Skin epidermis (tissue), 12 donors: ENCODE data around the gene HOXD11.

Experiments used
- H3K27ac ChIP-seq, 21 experiments: fragments of 200-600 bp; sonication (generic) in 11 of 21; one replicate each; pipeline ENCODE4 v1.5.0; 2020; ENCODE audit warnings: mild to moderate bottlenecking in 3 of 21, inconsistent platforms in 2 of 21, moderate library complexity in 2 of 21
- H3K4me3 ChIP-seq, 7 experiments: fragments of 200-600 bp; sonication (generic) in 2 of 7; one replicate each; pipeline ENCODE4 v1.5.0; 2020; ENCODE audit warnings: inconsistent platforms in 2 of 7, mild to moderate bottlenecking in 2 of 7, moderate library complexity in 1 of 7

HOXD11 gene

DNA sequence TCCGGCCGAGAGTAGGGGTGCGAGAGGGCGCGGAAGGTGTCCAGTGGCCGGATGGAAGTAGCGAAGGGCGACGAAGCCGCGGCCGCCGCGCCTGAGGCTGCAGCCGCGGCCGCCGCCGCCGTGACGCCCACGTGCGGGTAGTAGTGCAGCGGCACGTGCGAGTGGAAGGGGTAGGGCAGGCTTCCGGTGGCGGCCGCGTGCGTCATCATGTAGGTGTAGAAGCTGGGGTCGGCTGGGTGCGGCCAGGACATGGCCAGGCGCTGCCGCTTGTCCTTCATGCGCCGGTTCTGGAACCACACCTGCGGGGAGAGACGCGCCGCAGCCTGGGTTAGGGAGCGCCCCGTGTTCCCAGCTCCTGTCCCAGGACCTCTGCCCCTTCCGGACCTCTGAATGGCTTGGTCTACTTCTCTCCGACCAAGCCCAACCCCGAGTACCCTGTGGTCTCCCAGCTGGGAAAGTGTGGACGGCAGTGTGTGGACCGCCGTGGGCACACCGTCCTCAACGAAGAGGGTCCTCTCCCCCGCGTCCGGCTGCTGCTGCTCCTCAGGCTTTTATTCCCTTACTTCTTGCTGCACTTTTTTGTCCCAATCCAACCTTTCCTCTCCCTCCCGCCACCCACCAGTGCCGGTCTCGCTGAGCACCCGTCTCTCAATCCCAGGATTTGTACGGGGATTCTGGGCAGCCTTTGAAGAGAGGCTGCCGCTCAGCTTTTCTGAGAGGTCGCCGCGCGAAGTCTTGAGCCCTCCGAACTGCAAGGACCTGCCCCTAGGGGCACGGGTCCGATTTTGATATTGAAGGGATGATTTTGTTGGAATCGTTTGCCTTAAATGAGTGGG lies 26.3 kb upstream of the HOXD11 start:
- Histone ChIP-seq H3K4me3 (peak overlapping the region in 1 of 7 experiments; percentile 22), H3K27ac (no peak overlapping the region)

DNA sequence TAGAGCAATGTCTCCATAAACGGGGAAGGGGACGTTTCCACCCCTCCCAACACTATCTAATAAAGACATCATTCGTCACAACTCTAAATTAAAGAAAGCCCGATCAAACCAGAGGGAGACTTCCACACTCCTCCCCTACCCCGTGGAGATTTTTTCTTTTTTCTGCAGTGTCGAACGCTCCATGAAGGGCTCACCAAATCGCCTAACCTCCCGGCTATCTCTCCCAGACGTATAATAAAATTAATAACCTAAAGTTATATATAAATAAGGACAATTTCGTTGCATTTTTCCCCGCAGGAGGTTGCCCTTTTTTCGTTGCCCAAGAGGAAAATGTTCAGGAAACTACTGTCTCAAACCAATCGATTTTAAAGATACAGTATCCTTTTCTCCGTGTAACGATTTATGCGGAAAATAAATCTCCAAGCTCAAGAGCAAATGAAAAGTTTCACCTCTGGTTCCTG lies 25.7 kb upstream of the HOXD11 start:
- Histone ChIP-seq H3K4me3 (no peak overlapping the region), H3K27ac (no peak overlapping the region)

DNA sequence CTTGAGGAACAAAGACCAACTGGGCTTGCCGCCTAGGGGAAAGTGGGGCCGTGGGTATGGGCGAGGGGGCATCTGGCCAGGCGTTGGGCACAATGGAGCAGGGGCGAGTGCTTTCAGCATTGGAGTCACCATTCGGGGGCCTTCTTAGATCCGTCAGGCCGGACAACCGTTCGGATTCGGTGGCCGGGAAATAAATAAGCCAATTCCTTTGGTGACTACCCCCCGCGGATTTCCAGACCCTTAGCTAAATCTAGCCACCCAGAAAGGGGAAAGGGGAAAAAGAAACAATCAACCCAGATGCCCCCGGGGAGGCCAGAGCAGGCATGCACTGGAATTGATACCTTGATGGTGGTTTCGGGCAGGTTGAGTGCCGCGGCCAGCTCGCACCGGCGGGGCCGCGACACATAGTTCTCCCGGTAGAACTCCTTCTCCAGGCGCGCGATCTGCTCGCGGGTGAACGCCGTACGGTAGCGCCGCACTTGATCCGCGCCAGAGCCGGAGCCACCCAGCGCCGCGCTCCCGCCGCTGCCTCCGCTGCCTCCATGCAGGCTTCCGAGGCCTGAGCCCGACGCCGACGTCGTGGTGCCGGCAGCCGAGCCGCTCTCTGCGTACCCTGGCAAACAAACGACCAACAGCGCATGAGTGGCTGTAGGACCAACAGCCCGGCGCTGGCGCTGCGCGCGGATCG lies 25.1 kb upstream of the HOXD11 start:
- no peak overlapping the region for H3K4me3 ChIP-seq
- H3K27ac ChIP-seq = no peak overlapping the region

DNA sequence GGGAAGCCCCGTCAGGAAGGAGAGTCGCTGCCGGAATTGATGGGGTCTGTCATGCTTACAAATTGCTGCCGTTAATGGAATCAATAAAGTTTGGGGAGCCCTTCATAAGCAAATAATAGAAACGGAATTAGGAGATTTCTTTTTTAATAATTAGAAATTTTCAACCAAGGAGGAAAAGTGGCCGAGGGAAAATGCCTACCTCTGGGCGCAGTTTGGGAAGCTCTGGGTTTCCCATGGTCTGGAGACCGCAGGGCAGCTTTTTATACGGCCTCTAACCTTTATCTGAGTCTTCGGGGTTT lies 24.6 kb upstream of the HOXD11 start:
- no peak overlapping the region for H3K27ac ChIP-seq
- H3K4me3 ChIP-seq = no peak overlapping the region

DNA sequence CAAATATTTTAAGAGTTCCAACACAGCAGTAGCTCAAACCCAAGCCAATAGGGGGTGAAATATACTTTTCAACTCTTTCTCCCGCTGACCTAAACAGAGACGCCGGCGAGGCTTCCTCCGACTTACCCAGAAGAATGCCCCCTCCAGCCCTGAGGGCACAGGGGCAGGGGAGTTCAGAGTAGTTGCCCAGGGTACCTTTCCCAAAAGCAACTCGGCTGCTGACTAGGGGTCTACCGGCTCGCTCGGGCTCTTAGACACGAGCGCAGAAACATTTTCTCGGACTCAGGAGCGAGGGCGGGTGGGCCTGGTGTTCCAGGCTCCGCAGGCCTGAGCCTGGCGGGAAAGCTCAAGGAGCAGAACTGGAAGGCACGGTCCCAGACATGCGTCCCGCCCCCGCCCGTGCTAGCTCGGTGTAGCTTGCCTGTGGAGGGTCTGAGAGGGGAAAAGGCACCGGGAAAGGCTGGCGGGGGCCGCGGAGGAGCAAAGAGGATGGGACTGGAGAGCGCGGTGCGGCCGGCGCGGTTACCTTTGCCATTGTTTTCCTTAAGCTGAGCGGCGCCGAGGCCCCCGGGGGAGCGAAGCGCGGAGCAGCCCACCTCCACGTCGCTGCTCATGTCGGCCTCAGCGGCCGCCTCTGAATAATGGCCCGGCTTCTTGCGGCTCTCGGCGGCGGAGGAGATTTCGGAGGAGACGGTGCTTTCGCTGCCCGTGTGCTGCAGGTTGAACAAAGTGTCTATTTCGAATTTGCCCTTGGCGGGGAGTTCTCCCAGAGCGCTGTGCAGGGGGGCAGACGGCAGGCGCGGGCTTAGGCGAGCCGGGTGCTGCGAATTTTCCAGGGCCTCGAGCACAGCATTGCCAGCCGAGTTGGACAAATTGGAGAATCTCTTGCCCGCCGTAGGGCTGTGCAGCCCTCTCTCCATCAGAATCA lies 24.0 kb upstream of the HOXD11 start:
- H3K4me3 ChIP-seq = no peak overlapping the region
- H3K27ac ChIP-seq = no peak overlapping the region

DNA sequence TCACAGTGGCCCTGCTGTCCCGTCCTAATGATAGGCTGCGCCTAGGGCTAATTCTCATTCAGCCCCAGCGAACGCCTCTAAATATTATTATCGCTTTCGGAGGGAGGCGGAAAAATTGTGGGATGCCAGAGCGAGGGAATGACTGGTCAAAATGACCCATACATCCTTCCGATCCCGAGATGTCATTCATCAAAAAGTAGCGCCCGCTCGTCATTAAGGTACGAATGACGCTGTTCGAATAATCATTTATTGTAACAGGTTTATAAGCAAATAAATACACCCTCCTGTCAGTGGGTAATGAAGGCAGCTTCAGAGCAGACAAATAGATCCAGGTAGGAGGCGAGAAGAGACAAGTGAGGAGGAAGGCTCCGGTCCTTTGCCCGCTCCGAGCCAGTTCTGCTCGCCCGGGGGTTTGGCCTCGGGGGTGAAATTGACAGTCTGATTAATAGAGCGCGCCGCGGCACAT lies 23.3 kb upstream of the HOXD11 start, which contains the start of gene EVX2:
TSS of gene EVX2 (minus strand) at position 167 of the 466 bp plus-strand sequence. CDS start 186 bp downstream, outside the sequence.
- Histone ChIP-seq H3K27ac (no peak within 1 kb of the TSS), H3K4me3 (no peak within 1 kb of the TSS)

DNA sequence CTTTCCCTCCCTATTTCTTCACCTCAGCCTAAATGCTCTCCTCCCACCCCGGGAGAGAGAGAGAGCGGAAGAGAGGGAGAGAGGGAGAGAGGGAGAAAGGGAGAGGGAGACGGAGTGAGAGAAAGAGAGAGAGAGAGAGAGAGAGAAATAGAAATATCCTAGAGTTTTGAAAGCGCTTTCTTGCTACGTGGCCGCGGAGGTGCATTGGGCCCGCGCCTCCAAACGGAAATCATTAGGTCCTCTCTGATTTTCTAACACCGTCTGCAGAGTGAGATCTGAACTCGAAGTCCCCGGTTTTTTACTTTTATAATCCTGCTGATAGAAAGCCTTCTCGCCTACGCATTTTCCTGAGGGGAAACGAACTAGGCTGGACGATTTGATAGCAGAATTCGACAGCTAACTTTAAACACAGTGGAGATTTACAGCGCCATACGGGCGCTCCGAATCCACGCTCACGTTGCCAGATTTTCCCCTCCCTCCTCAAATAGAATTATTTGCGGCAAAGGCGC lies 22.4 kb upstream of the HOXD11 start:
- no peak overlapping the region for H3K27ac ChIP-seq
- H3K4me3 ChIP-seq = no peak overlapping the region

DNA sequence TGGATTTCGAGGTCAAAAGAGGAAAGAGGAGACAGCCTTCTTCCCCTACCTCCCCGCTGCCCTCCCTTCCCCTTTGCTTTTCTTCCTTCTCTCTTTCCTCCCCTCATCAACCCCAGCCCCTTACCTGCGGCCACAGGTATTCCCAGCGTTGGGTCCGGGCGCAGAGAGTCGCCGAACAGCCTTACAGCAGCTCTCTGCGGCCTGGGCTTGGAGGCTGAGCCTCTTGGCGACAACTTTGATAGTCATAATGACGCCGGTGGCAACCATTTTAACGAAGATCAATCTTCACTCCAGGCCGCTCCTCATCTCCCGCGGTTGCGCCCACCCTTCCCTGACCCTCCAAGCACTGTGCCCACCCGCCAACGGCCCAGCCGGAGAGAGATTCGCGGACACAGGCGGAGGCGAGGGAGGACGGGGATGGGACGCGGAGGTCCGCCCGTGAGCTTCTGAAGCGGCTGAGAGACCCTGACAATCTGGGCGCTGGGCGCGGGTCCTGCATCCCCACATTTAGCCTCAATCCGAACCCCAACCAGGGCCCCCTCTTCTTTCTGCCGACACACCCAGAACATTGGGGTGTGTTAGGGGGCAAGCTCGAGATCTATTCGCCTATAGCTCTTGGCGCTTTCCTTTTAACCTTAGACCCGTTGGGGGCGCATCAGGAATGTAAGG lies 21.8 kb upstream of the HOXD11 start:
- H3K27ac ChIP-seq = no peak overlapping the region
- H3K4me3 ChIP-seq = no peak overlapping the region

DNA sequence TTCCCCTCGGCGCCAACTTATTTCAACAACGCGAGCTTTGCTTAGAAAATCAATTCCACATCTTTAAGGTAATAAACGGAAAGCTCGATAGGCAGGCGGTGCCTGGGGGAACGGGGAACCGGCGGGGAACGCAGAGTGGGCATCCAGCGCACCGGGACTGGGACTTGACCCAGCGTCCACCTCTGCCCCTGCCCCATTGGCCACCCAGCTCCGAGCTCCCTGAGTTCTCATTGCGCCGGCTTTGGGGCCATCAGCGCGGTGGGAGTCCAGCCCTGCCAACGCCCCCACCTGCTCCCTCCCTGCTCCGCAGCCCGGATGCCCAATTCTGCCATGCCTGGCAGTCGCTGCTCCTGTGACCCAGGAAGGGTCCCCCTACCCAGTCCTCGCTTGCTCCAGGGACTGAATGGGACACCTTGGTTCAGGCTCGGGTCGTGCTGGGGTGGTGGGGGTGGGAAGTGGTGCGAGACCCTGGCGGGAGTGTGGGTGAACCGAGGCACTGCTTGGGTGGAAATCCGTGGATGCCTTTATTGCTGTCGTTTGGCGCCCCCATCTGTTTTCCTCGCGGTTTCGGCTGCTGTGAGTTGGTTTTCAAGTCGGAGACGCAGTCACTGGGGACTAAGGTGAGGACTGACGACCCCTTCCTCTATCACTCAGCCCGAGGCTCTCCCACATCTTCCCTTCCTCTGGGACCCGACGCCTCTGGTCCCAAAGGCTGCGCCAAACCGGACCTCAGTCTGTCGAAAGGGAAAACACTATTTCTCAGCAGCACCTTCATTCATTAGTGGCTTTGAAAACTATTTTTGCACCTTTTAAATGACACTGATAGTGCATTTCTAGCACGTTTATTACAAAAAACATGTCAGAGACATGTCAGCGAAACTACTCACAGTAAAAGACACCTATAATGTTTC lies 21.0 kb upstream of the HOXD11 start:
- Histone ChIP-seq H3K27ac (no peak overlapping the region), H3K4me3 (no peak overlapping the region)

DNA sequence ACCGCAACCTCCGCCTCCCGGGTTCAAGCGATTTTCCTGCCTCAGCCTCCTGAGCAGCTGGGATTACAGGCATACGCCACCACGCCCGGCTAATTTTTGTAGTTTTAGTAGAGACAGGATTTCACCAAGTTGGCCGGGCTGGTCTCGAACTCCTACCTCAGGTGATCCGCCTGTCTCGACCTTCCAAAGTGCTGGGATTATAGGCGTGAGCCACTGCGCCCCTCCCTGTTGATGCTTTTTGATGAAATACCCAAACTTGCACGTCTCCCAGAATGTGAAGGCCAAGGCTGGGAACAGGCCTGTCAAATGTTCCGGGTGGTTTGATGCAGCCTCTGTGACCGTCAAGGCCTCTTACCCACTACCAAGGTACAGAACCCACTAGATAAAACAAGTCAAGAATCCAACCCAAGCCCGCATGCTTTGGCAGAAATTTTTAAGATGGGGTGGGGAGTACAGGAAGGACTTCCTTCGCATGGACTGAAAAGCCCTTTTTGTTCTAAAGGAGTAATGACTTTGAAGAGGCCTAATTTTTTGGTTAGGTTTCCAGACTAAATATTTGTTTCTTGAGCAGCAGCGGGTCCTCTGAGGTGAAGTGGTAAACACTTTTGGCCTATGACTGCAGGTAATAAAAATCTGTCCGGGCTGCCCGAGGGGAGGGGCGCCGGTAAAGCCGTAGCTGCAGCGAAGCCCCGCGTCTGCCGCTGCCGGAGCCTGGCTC lies 19.6 kb upstream of the HOXD11 start:
- no peak overlapping the region for H3K27ac ChIP-seq
- peak overlapping the region in 3 of 7 experiments; percentile 1 to 17 (median 6) for H3K4me3 ChIP-seq

DNA sequence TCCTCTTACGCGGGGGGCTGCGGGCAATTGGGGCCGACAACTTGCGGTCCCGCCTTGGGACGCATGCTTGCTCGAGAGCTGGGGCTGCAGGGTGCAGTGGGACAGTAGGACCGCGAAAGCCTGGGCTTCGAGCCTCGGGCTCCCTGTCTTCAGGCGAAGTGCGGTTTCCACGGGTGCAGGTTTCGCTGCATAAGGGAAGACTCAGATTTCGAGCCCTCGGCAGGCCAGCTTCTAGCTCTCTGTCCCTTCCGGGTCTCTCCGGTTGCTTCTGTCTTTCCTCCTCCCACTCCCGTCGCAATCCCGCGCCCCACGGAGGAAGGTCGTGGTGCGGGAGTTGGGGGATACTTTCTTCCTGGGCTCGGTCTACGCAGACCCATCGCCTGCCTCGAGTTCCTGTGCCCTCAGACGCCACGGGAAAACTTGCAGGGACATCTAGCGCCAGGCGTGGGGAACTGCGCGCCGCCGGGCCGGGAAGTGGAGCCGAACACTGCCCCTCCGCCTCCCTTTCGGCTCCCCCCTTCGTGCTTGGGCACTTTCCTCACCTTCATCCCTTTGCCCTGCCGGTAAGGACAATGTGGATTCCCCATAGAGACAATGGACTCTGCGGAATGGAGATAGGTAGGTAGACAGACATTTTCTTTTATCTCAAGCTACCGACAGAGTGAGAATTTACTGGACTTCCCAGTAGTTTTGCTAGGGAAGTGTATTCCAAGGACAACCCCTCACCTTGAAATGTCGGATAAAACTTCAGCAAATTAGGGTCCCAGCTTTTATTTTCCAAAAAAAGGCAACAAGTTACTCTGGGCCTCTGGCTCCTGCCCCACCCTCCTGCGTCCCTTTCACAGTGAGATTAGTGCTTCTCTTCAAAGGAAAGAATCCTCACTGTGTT lies 18.8 kb upstream of the HOXD11 start:
- Histone ChIP-seq H3K27ac (no peak overlapping the region), H3K4me3 (peak overlapping the region in 4 of 7 experiments; percentile 1 to 17 (median 9))

DNA sequence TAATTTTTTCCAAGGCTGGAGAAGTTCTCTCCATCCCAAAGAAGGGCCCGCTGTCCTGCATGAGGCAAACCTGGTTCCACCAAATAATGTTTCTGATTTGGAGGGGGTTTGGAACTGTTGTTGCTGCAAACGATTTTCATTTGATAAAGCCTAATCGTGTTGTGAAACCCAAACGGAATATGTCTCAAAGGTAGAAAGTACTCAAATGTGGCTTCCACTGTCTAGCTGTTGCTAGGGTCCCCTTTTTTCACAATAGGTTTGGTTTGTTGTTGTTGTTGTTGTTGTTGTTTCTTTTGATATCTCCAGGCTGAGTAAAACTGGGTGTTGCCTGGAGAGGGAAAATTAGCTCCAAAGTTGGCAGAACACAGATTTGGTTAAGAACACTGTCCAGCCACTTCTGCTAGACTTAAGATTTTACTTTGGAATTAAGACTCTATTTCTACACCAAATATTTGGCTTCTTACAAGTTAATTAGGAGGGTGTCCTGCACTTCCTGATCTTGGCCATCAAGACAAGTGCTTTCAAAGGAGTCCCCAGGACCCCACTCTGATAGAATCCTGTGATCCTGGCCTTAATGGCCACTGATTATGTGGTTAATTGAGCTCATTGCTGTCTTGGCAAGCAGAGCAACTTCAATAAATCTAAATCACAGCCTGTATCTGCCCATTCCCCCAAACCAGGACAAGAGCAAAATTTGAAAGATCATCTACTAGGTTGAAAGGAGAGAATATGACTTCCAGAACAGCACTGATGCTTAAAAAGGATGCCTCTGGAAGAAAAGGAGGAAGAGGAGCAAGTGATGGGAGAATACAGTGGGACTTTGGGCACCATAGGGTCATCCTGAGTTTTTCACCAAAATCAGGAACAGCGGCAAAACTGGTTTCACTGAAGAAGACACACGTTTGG lies 17.9 kb upstream of the HOXD11 start:
- no peak overlapping the region for H3K27ac ChIP-seq
- H3K4me3 ChIP-seq = no peak overlapping the region

DNA sequence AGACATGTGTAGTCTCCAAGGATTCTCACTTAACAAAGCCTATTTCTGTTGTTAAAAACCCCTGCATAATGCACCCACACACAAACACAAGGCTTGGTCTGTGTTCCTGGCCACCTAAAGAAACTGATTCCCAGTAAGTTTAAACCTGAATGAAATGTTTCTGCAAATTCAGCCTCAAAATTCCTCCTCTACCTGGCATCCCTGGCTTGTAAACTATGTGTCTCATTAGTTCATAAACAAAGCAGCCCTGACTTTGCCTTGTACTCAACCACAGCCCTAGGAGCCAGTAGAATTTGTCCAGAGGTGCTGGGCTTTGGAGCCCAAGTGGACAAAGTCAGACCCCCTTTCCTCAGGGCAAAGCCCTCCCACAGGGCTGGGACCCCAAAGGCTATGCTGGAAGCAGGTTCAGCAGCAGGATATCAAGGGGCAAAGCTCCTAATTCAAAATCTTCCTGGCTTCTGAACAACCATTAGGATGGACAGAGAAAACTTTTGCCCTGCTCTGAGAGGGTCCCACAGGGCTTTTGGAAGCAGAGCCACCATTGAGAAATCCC lies 17.2 kb upstream of the HOXD11 start:
- H3K4me3 ChIP-seq = no peak overlapping the region
- no peak overlapping the region for H3K27ac ChIP-seq

DNA sequence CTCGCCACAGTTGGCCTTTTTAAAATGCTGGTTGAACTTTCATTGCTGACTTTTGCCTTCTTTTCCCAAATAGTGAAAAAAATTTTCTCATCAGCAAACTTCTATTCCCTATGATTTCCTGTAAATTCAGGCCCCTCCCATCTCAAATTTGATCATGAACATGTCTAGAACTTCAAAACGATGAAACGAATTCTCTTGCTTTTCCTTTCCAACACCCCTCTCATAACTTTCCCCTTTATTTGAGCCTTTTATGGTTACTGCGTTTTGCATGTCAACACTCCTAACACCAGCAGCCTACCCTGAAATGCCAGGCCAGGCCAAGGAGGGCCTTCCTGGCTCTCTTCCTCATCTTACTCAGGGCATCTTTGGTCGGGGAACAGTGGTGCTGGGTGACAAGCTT lies 16.2 kb upstream of the HOXD11 start:
- H3K4me3 ChIP-seq = no peak overlapping the region
- no peak overlapping the region for H3K27ac ChIP-seq
